ENCODE data around the gene SLC12A2.

The SLC12A2 gene

DNA sequence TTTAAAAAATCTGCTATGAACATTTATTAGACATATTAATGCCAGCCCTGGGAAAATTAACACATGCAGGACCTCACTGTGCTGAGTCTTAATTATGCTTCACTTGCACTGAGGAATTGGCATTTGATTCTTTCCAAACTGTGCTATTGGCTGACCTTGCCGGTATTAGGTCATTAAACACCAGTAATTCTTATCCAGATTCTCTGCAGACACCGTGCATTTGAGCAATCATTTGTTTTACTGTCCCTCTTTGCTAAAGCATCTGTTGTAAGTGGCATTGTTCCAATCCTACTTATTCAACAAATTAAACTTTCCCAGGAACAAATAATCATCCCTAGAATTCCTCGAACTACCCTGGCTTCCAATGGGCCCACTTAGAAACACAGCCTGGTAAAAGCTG lies 145.0 kb downstream of the SLC12A2 start:
- no peak for DNase-seq

GRCh38 chr5:128234928-128235641 lies 151.5 kb downstream of the SLC12A2 start:
- DNase-seq = no peak

DNA sequence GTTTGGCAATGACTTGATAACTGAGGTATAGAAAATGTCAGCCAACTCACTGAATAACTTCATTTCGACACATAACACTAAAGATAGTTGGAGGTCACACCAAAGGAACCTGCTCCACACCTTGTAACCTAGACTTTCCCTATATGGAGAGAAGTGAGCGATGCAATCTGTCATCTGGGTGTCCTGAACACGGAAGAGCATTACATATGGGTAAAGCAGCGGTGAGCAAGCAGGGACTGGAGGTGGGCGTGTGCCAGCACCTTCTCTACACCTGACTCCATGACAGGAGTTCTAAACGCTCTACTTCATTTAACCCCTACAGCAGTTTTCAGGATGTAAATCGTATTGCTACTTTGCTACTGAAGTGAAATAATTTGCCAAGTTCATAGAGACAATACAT lies 152.8 kb downstream of the SLC12A2 start:
- DNase-seq = no peak

- DNase-seq = no peak
These were observed 153.4 kb downstream of the SLC12A2 start for GRCh38 chr5:128237000-128237399.

DNA sequence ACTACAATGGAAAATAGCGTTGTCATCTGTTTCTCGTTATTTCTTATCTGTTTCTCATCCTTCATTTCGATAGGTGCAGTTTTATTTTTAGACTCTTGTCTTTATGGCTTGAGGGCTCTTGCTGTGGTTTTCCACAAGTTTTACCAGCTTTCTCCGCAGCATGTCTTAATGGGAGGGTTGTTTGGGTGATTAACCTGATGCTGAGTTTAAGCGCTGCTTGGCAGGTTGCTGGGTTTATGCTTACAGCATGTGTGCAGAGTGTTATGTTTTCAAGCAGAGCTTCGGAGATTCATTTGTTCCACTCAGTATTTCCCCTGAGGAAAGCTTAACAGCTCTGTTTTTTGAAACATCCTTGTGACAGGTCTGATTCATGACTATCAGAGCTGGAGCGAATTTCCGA lies 154.0 kb downstream of the SLC12A2 start:
- DNase-seq = no peak
